NCI-H2107 treated with DMSO at 0.1 percent for 48 hours (cell line): ENCODE results near the gene PLA2R1.
A peak's percentile ranks its signal among the peaks of the same experiment; 100 is the strongest.

ENCODE experiments used
- DNase-seq: peaks from one replicate; lab custom pipeline; 2025; ENCODE audit not compliant: unreplicated experiment; lab: John Stamatoyannopoulos, UW

Gene PLA2R1

DNA sequence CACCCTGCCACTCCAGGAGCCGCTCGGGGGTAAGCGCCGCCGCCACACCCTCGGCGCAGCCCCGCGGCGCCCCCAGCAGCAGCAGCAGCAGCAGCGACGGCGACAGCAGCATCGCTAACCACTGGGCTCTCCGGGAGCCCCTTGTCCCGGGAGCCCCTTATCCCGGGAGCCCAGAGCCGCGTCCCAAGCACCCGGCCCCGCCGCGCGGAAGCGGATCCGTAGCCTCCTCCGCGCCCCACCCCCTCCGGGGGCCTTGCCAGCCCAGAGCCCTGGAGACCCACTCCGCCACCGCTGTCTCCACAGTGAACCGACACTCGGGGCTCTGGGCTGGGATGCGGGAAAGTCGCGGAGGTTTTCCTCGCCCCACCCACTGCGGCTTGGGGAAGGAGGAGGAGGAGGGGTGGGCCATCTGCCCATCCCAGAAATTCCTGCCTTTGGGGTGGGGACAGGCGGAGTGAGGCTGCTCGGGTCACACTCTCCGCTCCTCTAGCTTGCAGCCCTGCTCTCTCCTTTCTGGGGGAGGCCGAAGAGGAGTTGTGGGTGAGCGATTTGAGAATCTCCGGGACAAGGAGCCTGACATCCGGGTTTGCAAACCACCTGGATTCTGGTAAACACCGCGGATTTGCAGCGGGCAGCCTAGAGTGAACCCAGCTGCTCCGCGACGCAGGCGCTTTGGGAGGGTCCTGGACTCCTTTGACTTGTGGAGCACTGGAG is at the start of gene PLA2R1:
Gene PLA2R1, minus strand, starts transcription at position 324 of the 714 bp plus-strand sequence. Its CDS starts 212 bp downstream, at position 112.
- DNase-seq, result no peak

DNA sequence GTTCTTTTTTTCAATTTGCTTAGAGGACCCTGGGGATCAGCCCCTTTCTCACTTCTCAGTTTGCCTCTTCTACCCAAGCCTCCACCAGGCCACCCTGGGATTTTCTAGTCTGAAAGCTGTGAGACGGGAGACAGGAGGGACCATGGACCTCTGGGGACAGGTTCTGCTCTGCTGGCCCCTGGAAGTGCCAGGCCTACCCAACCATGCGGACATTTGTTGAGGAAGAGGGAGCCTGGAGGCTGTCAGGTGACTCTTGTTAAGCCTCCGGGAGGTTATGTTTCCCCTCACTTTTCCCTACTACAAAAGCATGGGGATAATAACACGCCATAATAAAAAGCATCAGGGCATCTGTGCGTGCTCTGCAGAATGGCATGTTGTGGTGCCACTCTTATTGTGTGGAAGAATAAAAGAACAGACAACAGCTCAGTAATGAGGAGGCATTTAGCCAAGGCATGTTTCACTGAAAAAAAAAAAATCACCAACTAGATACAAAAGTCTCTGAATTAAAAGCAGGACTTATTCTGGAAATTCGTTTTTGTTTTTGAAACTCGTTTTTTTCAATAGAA is 48.3 kb upstream of the PLA2R1 start:
- no peak for DNase-seq

- peak; percentile 75 for DNase-seq
These were observed 47.7 kb upstream of the PLA2R1 start for GRCh38 chr2:160109939-160110673.

- DNase-seq, result no peak
These were observed 46.8 kb upstream of the PLA2R1 start for GRCh38 chr2:160109243-160109642.

- DNase-seq, result no peak
These were observed 46.2 kb upstream of the PLA2R1 start for GRCh38 chr2:160108646-160109045.

DNA sequence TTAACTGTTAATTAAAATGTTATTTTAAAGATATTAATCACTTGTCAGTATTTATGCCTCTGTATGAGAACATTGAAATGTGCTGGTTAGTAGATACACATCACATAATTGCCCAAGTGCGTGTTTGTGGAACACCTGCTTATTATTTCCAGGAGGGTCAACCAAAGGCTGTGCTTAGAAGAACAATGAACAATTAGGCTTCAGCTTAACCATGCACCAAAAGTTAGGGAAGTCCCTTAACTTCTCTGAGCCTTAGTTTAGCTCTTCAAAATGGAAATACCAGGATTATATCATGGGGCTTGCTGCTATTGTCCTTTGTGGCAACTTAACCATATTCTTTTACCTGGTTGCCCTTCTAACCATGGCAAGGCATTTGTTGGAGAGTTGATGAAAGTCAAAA is 43.0 kb upstream of the PLA2R1 start:
- no peak for DNase-seq

DNA sequence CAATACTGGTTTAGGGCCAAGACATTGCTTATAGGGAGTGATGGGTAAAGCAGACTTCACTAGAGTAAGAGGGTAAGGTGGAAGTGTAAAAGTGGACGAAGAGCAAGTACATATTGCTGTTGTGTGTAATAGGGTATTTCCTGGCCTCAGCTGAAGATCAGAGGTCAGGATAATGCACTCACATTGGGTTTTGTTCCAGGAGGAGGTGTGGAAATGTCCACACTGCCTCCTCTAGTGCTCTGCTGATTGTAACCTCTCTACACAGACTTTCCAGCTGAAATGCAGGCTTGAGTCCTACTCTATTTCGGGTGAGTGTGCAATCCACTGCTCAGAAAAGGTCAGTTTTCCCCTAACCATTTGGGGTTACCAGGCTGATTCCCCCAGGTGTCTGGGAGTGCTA is 41.7 kb upstream of the PLA2R1 start:
- DNase-seq, result no peak

DNA sequence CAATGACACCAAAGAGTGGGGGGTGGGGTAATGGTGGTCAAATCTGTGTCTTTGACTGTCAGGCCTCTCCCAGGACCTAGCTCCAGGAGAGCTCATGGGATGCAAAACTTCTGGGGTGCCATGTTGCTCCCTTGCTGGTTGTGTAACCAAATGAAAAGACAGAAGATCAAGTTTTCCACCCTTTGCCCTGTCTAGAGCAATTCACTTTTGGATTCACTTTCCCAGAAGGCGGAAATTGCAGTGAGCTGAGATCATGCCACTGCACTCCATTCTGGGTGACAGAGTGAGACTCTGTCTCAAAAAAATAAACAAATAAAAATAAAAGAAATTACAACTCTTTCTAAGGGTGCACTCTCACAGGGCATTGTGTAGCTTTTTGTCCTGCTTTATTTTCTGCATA is 34.9 kb upstream of the PLA2R1 start:
- no peak for DNase-seq

GRCh38 chr2:160096409-160096808 is 34.0 kb upstream of the PLA2R1 start:
- no peak for DNase-seq

DNA sequence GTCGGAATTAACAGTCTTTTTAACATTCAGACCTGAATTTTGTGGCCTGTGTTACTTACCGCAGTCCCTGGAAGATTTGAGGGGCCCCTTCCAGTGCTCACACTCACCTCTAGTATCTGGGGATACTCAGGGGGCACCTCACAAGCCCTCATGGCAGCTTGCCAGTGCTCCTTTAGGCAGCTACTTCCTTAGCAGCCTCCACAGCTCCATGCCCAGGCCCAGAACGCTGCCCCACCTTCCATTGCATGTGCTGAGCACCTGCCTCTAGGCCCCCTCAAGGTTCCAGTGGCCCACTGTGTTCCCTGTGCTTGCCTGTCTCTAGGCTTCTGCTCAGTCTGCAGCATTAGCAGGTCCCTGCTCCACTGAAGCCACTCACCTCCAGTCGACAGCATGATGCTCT is 30.0 kb upstream of the PLA2R1 start:
- DNase-seq, result no peak

DNA sequence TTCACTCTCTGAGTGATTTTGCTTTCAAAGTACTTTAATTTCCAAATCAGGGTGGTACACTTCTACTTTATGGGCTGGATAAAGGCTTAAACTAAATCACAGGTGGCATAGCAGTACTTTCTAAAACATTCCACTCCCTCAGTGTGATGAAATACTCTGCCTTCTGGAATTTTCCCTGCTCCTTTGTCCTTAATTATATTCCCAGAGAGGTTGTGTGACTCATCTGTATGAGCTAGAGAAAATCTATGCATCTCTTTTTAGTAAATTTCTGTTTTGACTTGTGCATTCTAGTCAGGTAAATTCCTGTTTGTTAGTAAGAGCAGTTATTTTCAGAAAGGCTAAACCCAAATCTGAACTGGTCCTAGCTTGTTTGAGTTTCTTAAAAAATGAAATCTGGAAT is 29.0 kb upstream of the PLA2R1 start:
- DNase-seq, result no peak

DNA sequence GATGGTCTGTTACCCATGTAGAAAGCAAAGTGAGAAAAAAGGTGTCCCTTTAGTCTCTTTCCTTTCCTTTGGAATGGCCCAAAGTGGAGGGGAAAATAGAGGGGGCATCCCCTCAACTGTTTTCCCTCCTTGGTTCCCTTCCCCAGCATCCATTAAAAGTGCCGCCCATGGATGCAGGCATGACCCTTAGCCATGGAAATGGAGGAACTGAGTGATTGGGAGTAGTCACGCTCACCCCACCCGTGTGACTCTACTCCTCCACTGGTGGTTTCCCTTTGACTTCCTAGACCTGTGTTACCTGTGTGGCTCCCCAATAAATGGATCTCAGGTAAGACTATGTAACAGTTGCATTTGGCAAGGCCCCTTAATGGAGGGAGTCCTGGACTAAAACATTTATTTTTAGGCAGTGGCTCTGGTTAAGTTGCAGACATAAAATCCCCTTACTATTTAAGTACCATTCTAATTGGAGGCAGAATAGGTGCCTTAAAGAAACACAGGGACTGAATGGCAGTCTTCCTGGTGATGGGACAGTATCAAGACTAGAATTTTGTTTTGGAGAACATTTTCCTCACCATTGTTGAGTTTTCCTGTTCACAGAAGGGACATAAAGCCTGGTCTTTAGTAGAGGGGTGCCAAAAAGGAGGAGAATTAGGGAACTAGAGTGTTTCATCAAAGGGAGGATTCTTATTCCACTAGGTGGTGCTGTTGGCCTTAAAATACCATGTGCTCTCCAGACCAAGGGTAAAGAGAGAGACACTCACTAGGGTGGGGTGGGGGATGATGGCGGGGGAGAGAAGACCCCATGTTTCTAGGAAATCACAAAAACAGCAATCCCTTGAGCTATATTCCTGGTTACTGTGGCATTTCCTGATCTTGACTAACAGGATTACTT is 25.7 kb upstream of the PLA2R1 start:
- DNase-seq, result no peak

DNA sequence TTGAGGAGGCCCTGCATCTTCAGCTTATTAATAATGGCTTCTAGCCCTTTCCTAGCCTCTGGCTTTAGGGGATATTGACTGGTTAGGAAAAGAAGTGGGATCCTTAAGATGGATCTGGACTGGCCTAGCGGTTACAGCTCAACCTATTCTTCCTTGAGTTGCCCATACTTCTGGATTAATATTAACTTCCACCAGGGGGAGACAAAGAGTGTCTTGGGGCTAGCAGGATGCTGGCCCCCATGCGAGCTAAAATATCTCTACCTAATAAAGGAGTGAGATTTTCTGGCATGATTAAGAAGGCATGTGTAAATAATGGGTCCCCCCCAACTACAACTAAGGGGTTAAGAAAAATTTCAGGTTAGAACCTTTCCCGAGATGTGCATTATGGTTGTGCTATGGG is 23.2 kb upstream of the PLA2R1 start:
- no peak for DNase-seq

GRCh38 chr2:160077912-160078810 is 15.7 kb upstream of the PLA2R1 start:
- no peak for DNase-seq

DNA sequence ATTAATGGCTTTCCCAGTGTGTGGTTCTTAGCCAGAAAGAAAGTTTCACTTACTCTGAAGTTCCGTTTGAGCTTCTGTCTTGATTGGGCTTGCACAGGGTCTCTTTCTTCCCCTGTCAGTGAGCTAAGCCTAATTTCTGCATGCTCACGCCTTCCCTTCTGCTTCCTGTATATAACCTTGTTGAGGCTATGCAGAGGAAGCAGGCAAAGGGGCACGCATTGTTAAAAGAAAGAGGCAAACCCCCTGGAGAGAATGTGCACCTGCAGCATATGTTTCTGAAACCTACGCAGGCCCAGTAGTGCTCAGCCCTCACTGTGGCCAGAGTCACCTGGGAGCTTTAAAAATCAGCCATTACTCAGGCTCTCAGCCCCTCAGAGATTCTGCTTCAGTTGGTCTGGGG is 14.5 kb upstream of the PLA2R1 start:
- no peak for DNase-seq

DNA sequence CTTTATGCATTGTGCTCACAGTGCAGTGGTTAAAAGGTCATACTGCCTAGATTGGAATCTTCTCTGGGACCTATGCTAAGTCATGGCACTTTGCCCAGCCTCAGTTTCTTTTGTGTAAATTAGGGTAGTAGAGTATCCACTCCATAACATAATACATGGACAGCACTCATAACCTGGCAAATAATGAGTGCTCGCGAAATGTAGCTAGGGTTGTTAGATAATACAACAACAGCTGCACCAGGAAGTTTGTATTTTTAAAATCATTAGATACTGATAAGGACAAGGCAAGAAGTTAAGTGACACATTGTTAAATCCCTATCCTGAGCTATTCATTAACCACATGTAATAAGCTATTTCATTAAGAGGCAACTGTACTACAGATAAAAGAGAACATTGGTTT is 13.8 kb upstream of the PLA2R1 start:
- DNase-seq, result no peak

DNA sequence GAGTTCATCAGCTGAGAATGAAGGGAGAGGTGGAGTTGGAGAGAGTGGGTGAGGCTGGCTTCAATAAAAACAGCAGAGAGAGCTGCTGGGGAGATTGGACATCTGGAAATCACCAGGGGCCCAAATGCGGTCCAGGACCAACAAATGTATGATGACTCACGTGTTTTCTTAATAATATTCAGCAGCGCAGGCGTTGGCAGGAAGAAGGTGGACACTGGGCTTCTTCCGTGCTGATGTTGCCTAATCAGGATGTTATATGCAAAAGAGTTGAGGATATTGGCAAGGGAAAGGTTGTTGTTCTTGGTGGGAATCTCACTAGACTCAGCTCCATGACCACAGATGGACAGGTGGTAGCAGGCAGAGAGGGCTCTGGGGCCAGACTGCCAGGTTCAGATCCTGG is 12.8 kb upstream of the PLA2R1 start:
- DNase-seq, result no peak

DNA sequence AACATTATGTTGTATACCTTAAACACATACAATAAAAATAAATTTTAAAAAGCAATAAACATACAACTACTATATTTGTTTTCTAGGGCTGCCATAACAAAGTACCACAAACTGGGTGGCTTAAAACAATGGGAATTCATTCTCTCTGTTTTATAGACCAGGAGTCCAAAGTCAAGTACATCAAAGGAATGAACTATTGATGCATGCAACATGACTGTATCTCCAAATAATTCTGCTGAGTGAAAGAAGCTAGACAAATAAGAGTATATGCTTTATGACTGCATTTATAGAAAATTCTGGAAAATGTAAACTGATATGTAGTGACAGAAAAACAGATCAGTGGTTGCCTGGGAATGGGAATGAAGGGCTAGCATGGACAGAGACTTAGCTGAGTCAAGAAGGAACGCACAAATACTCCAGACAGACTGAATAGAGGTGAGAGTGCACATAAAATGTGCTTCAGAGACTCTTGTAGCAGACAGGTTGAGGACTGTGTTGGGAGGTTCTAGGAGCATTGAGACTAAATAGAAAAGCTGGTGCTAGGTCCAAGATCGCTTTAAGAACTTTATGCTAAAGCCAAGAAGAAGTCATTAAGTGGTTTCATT is 11.0 kb upstream of the PLA2R1 start:
- DNase-seq, result no peak

- DNase-seq, result no peak
These were observed 6.5 kb upstream of the PLA2R1 start for GRCh38 chr2:160068906-160069305.

DNA sequence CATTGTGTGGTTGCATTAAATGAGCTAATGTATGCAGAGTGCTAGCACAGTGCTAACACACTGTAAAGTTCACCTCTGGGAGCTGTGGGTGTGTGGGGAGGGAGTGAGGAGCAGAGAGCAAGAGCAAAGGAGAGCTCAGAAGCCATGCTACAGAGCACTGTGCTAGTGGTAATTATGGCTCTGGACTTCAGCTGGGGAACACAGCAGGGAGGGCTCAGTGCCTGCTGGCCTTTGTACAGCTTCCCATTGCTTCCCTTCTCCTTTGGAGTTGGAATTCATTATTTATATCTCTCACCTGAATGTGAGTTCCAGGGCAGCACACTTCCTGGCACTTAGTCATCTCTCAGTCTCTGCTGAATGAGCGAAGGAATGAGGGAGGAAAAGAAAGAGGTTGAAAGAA is 2.5 kb upstream of the PLA2R1 start:
- DNase-seq, result no peak
